NCI-H524 treated with DMSO at 0.1 percent for 48 hours (cell line): ENCODE data around the gene PGM1.

ENCODE experiments used
- DNase-seq: peaks from one replicate; lab custom pipeline; 2025; lab: John Stamatoyannopoulos, UW

PGM1 gene

DNA sequence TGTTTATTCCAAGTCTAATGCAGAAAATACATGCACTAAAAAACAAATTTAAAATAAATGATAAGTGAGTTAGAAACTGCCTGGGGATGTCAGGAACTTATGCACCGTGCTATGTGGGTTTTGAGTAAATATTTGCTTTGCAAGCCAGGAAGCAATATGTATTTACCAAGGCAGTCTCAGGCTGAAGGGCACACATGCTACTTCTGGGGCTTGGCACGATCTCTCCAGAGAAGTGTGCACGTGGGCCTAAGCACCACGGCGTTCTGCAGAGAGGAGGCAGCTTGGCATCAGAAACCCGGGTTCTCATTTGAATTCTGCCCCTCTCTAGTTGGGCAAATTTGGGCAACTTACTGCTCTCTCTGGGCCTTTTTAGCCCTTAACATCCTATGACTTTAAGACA lies 108.0 kb downstream of the PGM1 start:
- no peak for DNase-seq

DNA sequence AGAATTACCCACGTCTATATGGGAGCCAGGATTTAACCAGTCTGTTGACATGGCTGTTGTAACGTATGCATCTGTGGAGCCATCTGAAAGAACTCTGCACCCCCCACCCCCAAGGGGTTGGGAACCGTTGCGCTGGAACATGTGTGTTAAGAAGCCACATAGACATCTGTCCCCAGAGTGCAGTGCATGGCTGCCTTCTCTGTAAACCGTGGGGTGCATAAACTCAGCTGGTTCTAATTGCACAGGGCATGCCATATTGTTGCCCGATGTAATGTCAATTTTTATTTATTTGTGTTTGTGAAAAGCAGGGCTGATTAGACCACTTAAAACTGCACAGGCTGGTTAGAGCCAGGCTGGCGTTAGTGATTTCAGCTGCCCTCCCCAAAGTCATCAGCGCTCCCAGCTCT lies 110.5 kb downstream of the PGM1 start:
- no peak for DNase-seq

DNA sequence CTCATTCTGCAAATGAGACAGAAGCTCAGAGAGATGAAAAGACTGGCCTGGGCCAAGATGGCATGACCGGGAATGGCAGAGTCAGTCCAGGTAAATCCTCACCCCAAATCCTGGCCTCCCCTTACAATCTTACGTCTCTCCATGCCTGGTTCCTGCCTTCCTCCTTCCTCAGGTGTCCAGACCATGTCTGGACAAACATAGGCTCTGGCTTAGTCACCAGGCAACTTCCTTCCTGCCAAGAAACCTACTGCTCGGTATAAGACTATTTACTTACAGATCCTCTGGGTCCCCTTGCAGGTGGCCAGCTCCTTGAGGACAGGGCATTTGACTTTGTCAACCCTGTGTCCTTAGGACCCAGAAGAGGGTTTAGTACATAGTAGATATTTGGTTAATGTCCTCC lies 111.2 kb downstream of the PGM1 start:
- no peak for DNase-seq

DNA sequence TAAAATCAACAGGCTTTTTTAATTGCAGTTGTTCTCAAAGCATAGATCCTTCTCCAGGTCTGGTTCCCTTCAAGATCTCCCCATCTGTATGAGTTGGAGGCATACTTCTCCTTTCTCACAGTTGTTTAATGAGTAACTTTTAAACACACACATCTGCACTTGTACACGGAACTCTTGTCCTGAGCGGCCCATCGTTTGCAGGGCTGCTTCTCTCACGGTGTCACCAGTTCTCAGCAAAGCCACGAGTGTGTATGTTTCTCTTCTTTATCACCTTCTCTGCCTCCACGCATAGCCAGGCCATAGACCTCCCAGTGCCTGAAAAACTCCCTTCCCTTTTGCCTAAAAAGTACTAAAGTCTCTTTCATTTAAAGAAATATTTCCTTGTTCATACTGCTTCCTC lies 111.9 kb downstream of the PGM1 start:
- DNase-seq = no peak

DNA sequence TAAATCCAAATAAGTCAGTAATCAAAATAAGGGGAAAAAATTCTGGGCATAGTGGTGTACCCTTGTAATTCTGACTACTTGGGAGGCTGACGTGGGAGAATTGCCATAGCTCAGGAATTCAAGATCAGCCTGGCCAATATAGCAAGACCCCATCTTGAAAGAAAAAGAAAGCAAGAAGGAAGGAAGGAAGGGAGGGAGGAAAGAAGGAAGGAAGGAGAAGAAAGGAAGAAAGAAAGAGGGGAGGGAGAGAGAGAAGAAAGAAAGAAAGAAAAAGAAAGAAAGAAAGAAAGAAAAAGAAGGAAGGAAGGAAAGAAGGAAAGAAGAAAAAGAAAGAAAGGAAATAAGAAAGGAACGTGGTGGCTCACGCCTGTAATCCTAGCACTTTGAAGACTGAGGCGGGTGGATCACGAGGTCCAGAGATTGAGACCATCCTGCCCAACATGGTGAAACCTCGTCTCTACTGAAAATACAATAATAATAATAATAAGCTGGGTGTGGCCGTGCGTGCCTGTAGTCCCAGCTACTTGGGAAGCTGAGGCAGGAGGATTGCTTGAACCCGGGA lies 116.1 kb downstream of the PGM1 start:
- DNase-seq = no peak
